HG03565 (cell line): ENCODE data around the gene SPP2.

Experiments used
- ATAC-seq: cut with Tn5 transposase; IDR thresholded peaks from one replicate; pipeline ENCODE4 v1.9.1; 2021; ENCODE audit warnings: mild to moderate bottlenecking, moderate library complexity; ENCODE audit not compliant: unreplicated experiment

The SPP2 gene, protein sequence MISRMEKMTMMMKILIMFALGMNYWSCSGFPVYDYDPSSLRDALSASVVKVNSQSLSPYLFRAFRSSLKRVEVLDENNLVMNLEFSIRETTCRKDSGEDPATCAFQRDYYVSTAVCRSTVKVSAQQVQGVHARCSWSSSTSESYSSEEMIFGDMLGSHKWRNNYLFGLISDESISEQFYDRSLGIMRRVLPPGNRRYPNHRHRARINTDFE

DNA sequence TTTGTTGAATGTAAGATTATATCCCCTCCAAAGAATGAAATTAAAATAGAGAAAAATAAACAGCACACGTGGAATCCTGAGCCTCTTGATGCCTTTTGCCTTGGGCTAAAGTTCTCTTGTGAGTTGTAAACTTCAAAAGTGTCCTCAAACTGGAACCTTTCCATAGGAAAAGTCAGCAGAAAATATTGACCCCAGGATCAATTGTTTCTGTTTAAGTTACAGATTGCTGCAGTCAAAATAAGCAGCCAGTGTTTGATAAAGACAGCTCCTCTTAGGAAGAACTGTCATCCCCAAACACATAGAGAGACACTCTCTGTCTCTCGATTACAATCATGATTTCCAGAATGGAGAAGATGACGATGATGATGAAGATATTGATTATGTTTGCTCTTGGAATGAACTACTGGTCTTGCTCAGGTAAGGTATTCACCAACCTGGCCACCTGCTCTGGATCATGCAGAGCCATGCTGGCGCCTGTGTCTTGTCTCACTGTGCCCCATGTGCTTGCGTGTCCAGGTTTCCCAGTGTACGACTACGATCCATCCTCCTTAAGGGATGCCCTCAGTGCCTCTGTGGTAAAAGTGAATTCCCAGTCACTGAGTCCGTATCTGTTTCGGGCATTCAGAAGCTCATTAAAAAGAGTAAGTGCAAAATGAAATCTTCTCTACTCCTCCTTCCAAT is at the start of gene SPP2:
TSS of gene SPP2 (plus strand) at position 248 of the 681 bp plus-strand sequence. CDS start at position 333, 85 bp downstream.
- no peak for ATAC-seq

- ATAC-seq: no peak
Observed at GRCh38 chr2:234001380-234002160, 48.9 kb upstream of the SPP2 start.

DNA sequence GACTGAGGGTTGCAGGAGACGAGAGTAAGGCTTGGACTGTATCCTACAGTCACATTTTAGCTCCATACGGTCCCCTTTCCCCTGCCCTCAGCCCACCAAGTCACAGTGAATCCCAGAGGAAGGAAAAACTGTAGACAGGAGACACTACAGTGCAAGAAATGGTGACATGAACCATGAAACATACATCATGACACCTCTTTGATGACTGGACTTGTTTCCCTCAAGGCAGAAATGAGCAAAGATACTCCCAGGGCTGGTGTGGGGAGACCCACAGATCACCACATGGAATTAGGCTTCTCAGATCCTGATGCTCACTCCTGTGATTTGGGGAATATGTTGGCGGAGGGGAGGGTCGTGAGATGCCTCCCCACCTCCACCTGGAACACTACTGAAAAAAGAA is 48.2 kb upstream of the SPP2 start:
- no peak for ATAC-seq

- no peak for ATAC-seq
Observed at GRCh38 chr2:234003972-234004617, 46.4 kb upstream of the SPP2 start.

GRCh38 chr2:234005126-234005525 is 45.4 kb upstream of the SPP2 start:
- ATAC-seq: no peak

DNA sequence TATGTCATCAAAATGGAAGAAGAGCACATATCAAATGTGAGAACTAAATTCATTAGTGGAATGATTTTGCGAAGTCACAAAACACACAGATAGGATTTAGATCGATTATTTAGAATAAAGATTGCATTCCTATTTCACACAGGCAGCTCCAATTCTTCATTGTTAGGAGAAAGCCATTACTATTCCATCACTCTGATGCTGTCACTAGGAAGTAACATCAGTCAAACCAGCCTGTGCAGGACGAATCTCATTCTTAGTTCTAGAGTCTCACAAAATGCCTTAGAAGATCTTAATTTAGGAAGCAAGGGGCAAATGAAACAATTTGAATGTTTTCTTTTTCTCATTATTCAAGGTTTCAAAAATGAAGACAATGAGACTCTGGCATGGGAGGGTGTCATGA is 44.0 kb upstream of the SPP2 start:
- ATAC-seq: no peak

DNA sequence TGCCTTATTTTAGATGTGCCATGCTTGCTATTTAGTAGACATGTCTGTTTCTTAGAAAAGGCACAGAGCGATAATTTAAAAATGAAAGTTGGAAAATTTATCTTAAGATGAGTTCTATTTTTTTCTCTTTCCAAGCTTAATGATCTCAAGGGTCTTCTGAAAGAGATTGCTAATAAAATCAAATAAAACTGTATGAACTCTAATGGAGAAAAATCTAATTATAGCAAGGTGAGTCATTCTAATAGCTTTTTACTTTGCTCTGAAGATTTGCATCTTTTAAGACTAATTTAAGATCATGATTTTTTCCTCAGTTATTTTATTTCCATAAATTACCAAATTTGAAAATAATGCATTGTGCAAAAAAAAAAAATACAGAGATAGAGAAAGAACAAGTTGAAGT is 36.1 kb upstream of the SPP2 start:
- ATAC-seq: no peak

- ATAC-seq: no peak
Observed at GRCh38 chr2:234015861-234016260, 34.6 kb upstream of the SPP2 start.

DNA sequence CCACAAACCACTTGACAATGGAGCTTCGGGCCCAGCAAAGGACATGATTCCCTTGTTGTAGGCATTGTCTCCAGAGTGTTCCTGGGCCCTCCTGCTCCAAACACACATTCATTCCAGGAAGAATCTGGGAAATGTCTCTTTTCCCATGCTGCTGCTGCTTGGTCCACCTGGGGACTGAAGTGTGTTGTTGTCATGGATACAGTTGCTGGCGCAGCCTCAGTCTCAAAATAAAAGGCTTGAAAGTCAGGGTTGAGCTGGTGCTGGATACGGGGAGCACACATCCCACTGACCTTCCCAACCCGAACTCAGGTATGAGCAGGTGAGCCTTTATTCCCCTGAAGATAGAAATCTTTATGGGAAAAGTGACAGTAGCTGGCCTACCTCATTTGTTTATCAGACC is 30.6 kb upstream of the SPP2 start:
- no peak for ATAC-seq

GRCh38 chr2:234020332-234020731 is 30.2 kb upstream of the SPP2 start:
- no peak for ATAC-seq

DNA sequence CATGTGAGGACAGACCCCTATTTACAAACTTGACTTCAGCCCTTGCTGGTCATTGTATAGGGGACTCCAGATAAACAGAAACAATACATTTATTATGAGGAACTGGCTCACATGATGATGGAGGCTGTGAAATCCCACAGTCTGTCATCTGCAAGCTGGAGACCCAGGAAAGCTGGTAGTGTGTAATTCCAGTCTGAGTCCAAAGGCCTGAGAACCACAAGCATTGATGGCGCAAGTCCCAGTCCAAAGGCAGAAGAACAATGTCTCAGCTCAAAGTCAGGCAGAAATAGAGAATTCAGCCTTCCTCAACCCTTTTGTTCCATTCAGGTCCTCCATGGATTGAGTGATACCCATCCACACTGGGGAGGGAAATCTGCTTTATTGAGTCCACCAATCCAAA is 28.1 kb upstream of the SPP2 start:
- ATAC-seq: no peak

DNA sequence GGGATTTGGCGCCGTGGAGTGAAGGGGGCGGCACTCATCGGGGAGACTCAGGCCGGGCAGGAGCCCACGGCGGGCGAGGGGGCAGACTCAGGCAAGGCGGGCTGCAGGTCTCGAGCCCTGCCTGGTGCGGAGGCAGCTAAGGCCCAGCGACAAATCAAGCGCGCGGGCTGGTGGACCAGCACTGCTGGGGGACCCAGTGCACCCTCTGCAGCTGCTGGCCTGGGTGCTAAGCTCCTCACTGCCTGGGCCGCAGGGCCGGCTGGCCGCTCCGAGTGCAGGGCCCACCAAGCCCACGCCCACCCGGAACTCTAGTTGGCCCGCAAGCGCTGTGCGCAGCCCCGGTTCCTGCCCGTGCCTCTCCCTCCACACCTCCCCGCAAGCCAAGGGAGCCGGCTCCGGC is 26.2 kb upstream of the SPP2 start:
- no peak for ATAC-seq

DNA sequence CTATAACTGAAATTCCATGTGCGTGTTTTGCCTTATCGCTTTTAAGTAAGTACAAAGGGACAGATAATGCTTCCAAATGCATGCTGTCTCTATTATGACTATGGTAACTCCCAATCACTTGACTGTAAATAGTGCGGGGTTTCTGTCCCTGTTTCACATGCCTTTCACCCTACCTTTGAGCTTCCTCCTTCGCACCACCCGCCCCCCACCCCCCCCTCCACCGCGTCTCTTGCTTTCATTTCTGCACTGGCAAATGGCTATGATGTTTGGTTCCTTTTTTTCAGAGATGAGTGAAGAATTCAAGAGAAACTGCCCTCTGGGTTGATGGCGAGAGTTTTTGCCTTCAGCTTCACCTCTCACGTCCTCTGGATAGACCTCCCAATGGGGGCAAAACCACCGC is 25.0 kb upstream of the SPP2 start:
- no peak for ATAC-seq

- ATAC-seq: no peak
Observed at GRCh38 chr2:234025891-234026401, 24.6 kb upstream of the SPP2 start.

GRCh38 chr2:234026693-234027254 is 23.7 kb upstream of the SPP2 start:
- ATAC-seq: no peak

- ATAC-seq: no peak
Observed at GRCh38 chr2:234027641-234028040, 22.9 kb upstream of the SPP2 start.

DNA sequence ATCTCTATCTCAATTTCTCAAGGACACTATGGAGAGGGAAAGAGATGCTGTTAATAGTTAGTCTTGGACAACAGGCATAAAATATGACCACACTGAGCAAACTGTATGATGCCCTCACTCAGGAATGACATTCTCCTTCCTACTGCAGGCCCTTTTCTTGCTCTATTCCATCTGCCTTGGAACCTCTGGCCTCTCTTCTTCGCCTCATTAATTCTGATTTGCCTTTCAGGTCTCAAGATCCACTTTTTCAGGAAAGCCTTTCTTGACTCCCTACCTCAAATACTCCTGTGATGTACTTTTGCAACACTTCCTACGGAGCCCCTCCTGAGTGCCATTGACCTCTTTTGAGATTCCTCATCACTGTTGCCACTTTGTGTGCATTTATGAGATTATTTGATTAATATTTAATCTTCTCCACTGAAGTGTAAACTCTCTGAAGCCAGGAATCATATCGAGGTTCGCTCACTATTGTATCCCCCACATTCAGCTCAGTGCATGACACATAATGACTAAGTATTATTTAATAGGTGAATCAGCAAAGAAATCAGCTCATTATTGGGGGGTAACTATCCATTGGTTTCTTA is 21.3 kb upstream of the SPP2 start:
- no peak for ATAC-seq

- no peak for ATAC-seq
Observed at GRCh38 chr2:234031207-234031606, 19.3 kb upstream of the SPP2 start.

- no peak for ATAC-seq
Observed at GRCh38 chr2:234032279-234032856, 18.1 kb upstream of the SPP2 start.

GRCh38 chr2:234033174-234033573 is 17.3 kb upstream of the SPP2 start:
- ATAC-seq: no peak
